ENCODE data around the gene PDHX. TPM values are rescaled to one million over a fixed set of nuclear protein-coding genes. Genes with fewer than 3 reads are reported as not detected.

Gene PDHX
- total RNA-seq, 1 experiment from 2014 or later: 63.0 TPM

DNA sequence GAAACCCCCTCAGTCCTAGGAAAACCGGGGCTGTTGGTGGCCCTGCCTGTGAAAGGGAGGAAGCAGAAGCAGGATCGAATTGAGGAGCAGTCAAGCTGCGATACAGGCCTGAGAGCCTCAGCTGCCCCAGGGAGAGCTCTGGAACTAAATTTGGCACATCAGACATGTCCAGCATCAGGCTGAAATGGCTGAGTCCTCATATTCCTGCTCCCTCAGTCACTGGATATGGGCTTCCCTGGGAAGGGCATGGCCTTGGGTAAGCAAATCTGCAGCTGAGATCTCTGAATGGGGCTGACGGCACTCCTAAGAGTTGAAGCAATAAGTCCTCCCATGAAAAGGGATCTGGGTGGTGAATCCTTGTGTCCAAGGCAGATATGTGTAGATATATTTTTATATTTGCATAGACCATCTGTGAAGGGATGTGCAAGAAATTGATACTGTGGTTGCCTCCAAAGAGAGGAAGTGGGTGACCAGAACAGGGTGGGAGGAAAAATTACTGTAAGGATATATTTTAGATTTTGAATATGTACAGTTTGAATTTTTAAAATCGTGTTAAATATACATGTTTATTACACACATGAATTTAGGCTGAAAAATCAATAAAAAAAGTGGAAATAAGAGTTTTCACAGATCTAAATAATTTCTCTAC is 45.7 kb upstream of the PDHX start:
- ChIA-PET CTCF (no interaction called here), POLR2A (no interaction called here)
- in situ Hi-C loops (cut with HindIII; ENCODE audit: low pct_unique_long_range_greater_than_20kb, low sequenced_read_pairs): no loop called here
- ATAC-seq: no peak
- Histone ChIP-seq H3K27me3 (ENCODE audit: control insufficient read depth, insufficient read depth, low read length) (no peaks in the 10 kb centered on the region), H3K4me1 (ENCODE audit: control insufficient read depth, insufficient read depth, low read length) (no peaks in the 10 kb centered on the region), H3K27ac (ENCODE audit: low read length) (no peak overlapping the region), H3K9me3 (ENCODE audit: control insufficient read depth, insufficient read depth, low read depth, low read length) (no peaks in the 10 kb centered on the region), H3K4me3 (ENCODE audit: low read depth in 2 of 2, low read length in 2 of 2) (no peak overlapping the region), H3K36me3 (ENCODE audit: control insufficient read depth, insufficient read depth, low read length) (no peaks in the 10 kb centered on the region)
- intact Hi-C loops (cut with micrococcal nuclease; ENCODE audit: unreplicated experiment): no loop called here
- no TSS peak for BruUV-seq (replicated peaks)
- DNase-seq (ENCODE audit: low read depth, low spot score): no peak
- TF ChIP-seq POLR2AphosphoS5 (IDR thresholded peaks at IDR 0.05; ENCODE audit: low read depth, low read length): no peak
- TF ChIP-seq, protein P1, sequence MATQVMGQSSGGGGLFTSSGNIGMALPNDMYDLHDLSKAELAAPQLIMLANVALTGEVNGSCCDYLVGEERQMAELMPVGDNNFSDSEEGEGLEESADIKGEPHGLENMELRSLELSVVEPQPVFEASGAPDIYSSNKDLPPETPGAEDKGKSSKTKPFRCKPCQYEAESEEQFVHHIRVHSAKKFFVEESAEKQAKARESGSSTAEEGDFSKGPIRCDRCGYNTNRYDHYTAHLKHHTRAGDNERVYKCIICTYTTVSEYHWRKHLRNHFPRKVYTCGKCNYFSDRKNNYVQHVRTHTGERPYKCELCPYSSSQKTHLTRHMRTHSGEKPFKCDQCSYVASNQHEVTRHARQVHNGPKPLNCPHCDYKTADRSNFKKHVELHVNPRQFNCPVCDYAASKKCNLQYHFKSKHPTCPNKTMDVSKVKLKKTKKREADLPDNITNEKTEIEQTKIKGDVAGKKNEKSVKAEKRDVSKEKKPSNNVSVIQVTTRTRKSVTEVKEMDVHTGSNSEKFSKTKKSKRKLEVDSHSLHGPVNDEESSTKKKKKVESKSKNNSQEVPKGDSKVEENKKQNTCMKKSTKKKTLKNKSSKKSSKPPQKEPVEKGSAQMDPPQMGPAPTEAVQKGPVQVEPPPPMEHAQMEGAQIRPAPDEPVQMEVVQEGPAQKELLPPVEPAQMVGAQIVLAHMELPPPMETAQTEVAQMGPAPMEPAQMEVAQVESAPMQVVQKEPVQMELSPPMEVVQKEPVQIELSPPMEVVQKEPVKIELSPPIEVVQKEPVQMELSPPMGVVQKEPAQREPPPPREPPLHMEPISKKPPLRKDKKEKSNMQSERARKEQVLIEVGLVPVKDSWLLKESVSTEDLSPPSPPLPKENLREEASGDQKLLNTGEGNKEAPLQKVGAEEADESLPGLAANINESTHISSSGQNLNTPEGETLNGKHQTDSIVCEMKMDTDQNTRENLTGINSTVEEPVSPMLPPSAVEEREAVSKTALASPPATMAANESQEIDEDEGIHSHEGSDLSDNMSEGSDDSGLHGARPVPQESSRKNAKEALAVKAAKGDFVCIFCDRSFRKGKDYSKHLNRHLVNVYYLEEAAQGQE (IDR thresholded peaks at IDR 0.05; ENCODE audit: insufficient read depth in 1 of 2, low read depth in 2 of 2, low read length in 1 of 2): no peak
- TF ChIP-seq CTCF (IDR thresholded peaks at IDR 0.05): no peak
- TF ChIP-seq SIN3A (IDR thresholded peaks at IDR 0.05; ENCODE audit: borderline replicate concordance, insufficient read depth, low read depth, low read length): no peak
- no peak for TF ChIP-seq TCF7L2 (IDR thresholded peaks at IDR 0.05; ENCODE audit: low read depth, low read length)

DNA sequence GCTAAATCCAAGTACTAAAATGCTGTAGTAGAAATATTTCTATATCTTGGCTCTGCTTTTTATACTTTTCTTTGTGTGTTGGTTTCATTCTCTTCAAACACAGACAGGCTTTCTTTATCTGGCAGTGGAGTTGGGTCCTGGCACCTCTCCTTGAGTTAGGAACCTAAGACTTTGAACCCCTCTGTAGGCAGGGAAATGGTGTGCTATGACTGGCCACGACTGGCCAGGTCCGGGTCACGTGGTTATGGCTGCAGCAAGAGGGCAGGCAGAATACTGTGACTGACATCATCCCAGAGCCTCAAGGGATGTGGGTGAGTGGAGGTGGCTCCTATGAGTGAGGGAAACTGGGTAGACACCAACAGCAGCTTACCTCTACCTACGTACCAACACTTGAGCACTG is 42.2 kb upstream of the PDHX start:
- POLR2A ChIA-PET: no interaction called here
- no peak overlapping the region for H3K27ac ChIP-seq (ENCODE audit: low read length)
- CTCF ChIA-PET: no interaction called here
- no peaks in the 10 kb centered on the region for H3K9me3 ChIP-seq (ENCODE audit: control insufficient read depth, insufficient read depth, low read depth, low read length)
- in situ Hi-C loops (cut with HindIII; ENCODE audit: low pct_unique_long_range_greater_than_20kb, low sequenced_read_pairs) (no loop called here), intact Hi-C loops (cut with micrococcal nuclease; ENCODE audit: unreplicated experiment) (no loop called here)
- DNase-seq (ENCODE audit: low read depth, low spot score) (no peak), ATAC-seq (no peak)
- H3K4me3 ChIP-seq (ENCODE audit: low read depth in 2 of 2, low read length in 2 of 2): no peak overlapping the region
- H3K27me3 ChIP-seq (ENCODE audit: control insufficient read depth, insufficient read depth, low read length): no peaks in the 10 kb centered on the region
- no peaks in the 10 kb centered on the region for H3K4me1 ChIP-seq (ENCODE audit: control insufficient read depth, insufficient read depth, low read length)
- H3K36me3 ChIP-seq (ENCODE audit: control insufficient read depth, insufficient read depth, low read length): no peaks in the 10 kb centered on the region
- no TSS peak for BruUV-seq (replicated peaks)
- TF ChIP-seq TCF7L2 (IDR thresholded peaks at IDR 0.05; ENCODE audit: low read depth, low read length): no peak
- TF ChIP-seq, protein P1 (IDR thresholded peaks at IDR 0.05; ENCODE audit: insufficient read depth in 1 of 2, low read depth in 2 of 2, low read length in 1 of 2): no peak
- no peak for TF ChIP-seq POLR2AphosphoS5 (IDR thresholded peaks at IDR 0.05; ENCODE audit: low read depth, low read length)
- TF ChIP-seq SIN3A (IDR thresholded peaks at IDR 0.05; ENCODE audit: borderline replicate concordance, insufficient read depth, low read depth, low read length): no peak
- no peak for TF ChIP-seq CTCF (IDR thresholded peaks at IDR 0.05)

Data from Panc1 (cell line).